GM21619 (cell line): ENCODE measurements around the gene MYCN.
"Not testable (repeated sequence)": the region's sequence is repeated elsewhere in the genome, so short reads cannot be mapped to it uniquely, and the experiment has no call there.

Source experiments
- ATAC-seq: cut with Tn5 transposase; IDR thresholded peaks from one replicate; pipeline ENCODE4 v1.9.1; 2021; ENCODE audit not compliant: unreplicated experiment

MYCN gene

GRCh38 chr2:15956751-15957736 is 16.7 kb downstream of the MYCN start:
- no peak for ATAC-seq

GRCh38 chr2:15957881-15958713 is 17.7 kb downstream of the MYCN start:
- ATAC-seq: no peak

- no peak for ATAC-seq
Observed at GRCh38 chr2:15959331-15960153, 19.2 kb downstream of the MYCN start.

- not testable (repeated sequence) for ATAC-seq
Observed at GRCh38 chr2:15960154-15960520, 19.8 kb downstream of the MYCN start.

GRCh38 chr2:15963109-15963976 is 23.0 kb downstream of the MYCN start:
- ATAC-seq: not testable (repeated sequence)

- no peak for ATAC-seq
Observed at GRCh38 chr2:15963977-15964670, 23.8 kb downstream of the MYCN start.

GRCh38 chr2:15964936-15965563 is 24.7 kb downstream of the MYCN start:
- ATAC-seq: no peak

GRCh38 chr2:15965564-15966019 is 25.2 kb downstream of the MYCN start:
- ATAC-seq: no peak

- no peak for ATAC-seq
Observed at GRCh38 chr2:15967415-15968279, 27.3 kb downstream of the MYCN start.

GRCh38 chr2:15968280-15969178 is 28.2 kb downstream of the MYCN start:
- no peak for ATAC-seq

- no peak for ATAC-seq
Observed at GRCh38 chr2:15969214-15969613, 28.9 kb downstream of the MYCN start.

GRCh38 chr2:15970701-15971100 is 30.4 kb downstream of the MYCN start:
- ATAC-seq: no peak

- no peak for ATAC-seq
Observed at GRCh38 chr2:15971351-15971750, 31.0 kb downstream of the MYCN start.

- no peak for ATAC-seq
Observed at GRCh38 chr2:15971831-15972522, 31.6 kb downstream of the MYCN start.

GRCh38 chr2:15973481-15974401 is 33.4 kb downstream of the MYCN start:
- ATAC-seq: no peak
